Measurements from ENCODE around the gene TBC1D23. TPM values are rescaled to one million over a fixed set of nuclear protein-coding genes. Genes with fewer than 3 reads are reported as not detected.
"Not testable (repeated sequence)": the region's sequence is repeated elsewhere in the genome, so short reads cannot be mapped to it uniquely, and the experiment has no call there.

Gene TBC1D23
- total and polyA plus RNA-seq, 2 experiments from 2014 or later, result 27.1 to 61.9 TPM

- H3K36me3 ChIP-seq (replicated peaks; ENCODE audit: insufficient read depth, low read depth), result no peaks in the 10 kb centered on the region
- no peaks in the 10 kb centered on the region for H3K9me2 ChIP-seq (replicated peaks; ENCODE audit: insufficient read depth)
- no peaks in the 10 kb centered on the region for H3K27me3 ChIP-seq
- peaks cover 4% of the 10 kb centered on the region for H3K4me1 ChIP-seq (ENCODE audit: insufficient read depth)
- peak overlapping the region; percentile 72 for H3K4me2 ChIP-seq
- peaks cover 5% of the 10 kb centered on the region for H4K20me1 ChIP-seq (ENCODE audit: insufficient read depth, poor library complexity, severe bottlenecking)
- peak overlapping the region; percentile 78 for H3K27ac ChIP-seq
- WGBS (ENCODE audit: low lambda C conversion rate, missing lambda C conversion rate), result 19% methylated on average over 18 of the region's 18 CpGs
- H3K79me2 ChIP-seq, result peaks cover 36% of the 10 kb centered on the region
- H3K9me3 ChIP-seq (ENCODE audit: low read depth), result no peaks in the 10 kb centered on the region
- no peak for TF ChIP-seq CTCF (IDR thresholded peaks at IDR 0.05; ENCODE audit: poor library complexity)
- no peak for TF ChIP-seq EZH2phosphoT487 (IDR thresholded peaks at IDR 0.05; ENCODE audit: low read depth, severe bottlenecking, unreplicated experiment)
- peak overlapping the region; percentile 82 for H2AFZ ChIP-seq
- DNase-seq (ENCODE audit: low spot score), result peak; percentile 46
- peak overlapping the region; percentile 9 for H3K4me3 ChIP-seq
Observed at GRCh38 chr3:100260081-100260684, 609 bp upstream of the TBC1D23 start.

GRCh38 chr3:100261485-100261903, 702 bp downstream of the TBC1D23 start:
- no peak for DNase-seq (ENCODE audit: low spot score)
- Histone ChIP-seq H3K27ac (peak overlapping the region; percentile 94), H4K20me1 (ENCODE audit: insufficient read depth, poor library complexity, severe bottlenecking) (peaks cover 18% of the 10 kb centered on the region), H3K4me2 (peak overlapping the region; percentile 82), H3K4me1 (ENCODE audit: insufficient read depth) (peaks cover 4% of the 10 kb centered on the region), H3K9me2 (replicated peaks; ENCODE audit: insufficient read depth) (no peaks in the 10 kb centered on the region), H3K27me3 (no peaks in the 10 kb centered on the region), H3K9me3 (ENCODE audit: low read depth) (no peaks in the 10 kb centered on the region), H3K36me3 (replicated peaks; ENCODE audit: insufficient read depth, low read depth) (no peaks in the 10 kb centered on the region), H3K79me2 (peaks cover 49% of the 10 kb centered on the region), H2AFZ (peak overlapping the region; percentile 14), H3K4me3 (peak overlapping the region; percentile 45)
- TF ChIP-seq CTCF (IDR thresholded peaks at IDR 0.05; ENCODE audit: poor library complexity) (no peak), EZH2phosphoT487 (IDR thresholded peaks at IDR 0.05; ENCODE audit: low read depth, severe bottlenecking, unreplicated experiment) (no peak), EZH2 (IDR thresholded peaks at IDR 0.05; ENCODE audit: borderline replicate concordance) (no peak)
- WGBS (ENCODE audit: low lambda C conversion rate, missing lambda C conversion rate), result 7% methylated on average over 11 of the region's 11 CpGs

GRCh38 chr3:100262925-100263324, 2.1 kb downstream of the TBC1D23 start:
- peak overlapping the region; percentile 82 for H3K4me2 ChIP-seq
- DNase-seq (ENCODE audit: low spot score); H3K27ac ChIP-seq; H3K36me3 ChIP-seq (replicated peaks; ENCODE audit: insufficient read depth, low read depth); H3K27me3 ChIP-seq; H3K9me2 ChIP-seq (replicated peaks; ENCODE audit: insufficient read depth); H3K4me1 ChIP-seq (ENCODE audit: insufficient read depth); H3K4me3 ChIP-seq; H2AFZ ChIP-seq; H3K9me3 ChIP-seq (ENCODE audit: low read depth): not testable (repeated sequence)
- peaks cover 27% of the 10 kb centered on the region for H4K20me1 ChIP-seq (ENCODE audit: insufficient read depth, poor library complexity, severe bottlenecking)
- WGBS (ENCODE audit: low lambda C conversion rate, missing lambda C conversion rate), result 65% methylated on average over 11 of the region's 11 CpGs
- peaks cover 63% of the 10 kb centered on the region for H3K79me2 ChIP-seq

GRCh38 chr3:100263583-100263982, 2.8 kb downstream of the TBC1D23 start:
- 70% methylated on average over 2 of the region's 2 CpGs for WGBS (ENCODE audit: low lambda C conversion rate, missing lambda C conversion rate)

More at GRCh38 chr3:100263583-100263982, 2.8 kb downstream of the TBC1D23 start:
- Histone ChIP-seq H3K79me2 (peaks cover 70% of the 10 kb centered on the region), H3K4me2 (peak overlapping the region; percentile 82), H3K9me3 (ENCODE audit: low read depth) (no peaks in the 10 kb centered on the region), H2AFZ (no peak overlapping the region), H3K27ac (no peak overlapping the region), H4K20me1 (ENCODE audit: insufficient read depth, poor library complexity, severe bottlenecking) (peaks cover 34% of the 10 kb centered on the region), H3K9me2 (replicated peaks; ENCODE audit: insufficient read depth) (no peaks in the 10 kb centered on the region), H3K4me1 (ENCODE audit: insufficient read depth) (no peaks in the 10 kb centered on the region), H3K27me3 (no peaks in the 10 kb centered on the region), H3K36me3 (replicated peaks; ENCODE audit: insufficient read depth, low read depth) (no peaks in the 10 kb centered on the region), H3K4me3 (no peak overlapping the region)
- peak; percentile 12 for DNase-seq (ENCODE audit: low spot score)
- no peak for TF ChIP-seq CTCF (IDR thresholded peaks at IDR 0.05; ENCODE audit: poor library complexity)
- TF ChIP-seq EZH2 (IDR thresholded peaks at IDR 0.05; ENCODE audit: borderline replicate concordance), result no peak
- no peak for TF ChIP-seq EZH2phosphoT487 (IDR thresholded peaks at IDR 0.05; ENCODE audit: low read depth, severe bottlenecking, unreplicated experiment)
